ENCODE data around the gene PPP1R12C. TPM values are rescaled to one million over a fixed set of nuclear protein-coding genes. Genes with fewer than 3 reads are reported as not detected.

The PPP1R12C gene
- total RNA-seq, 1 experiment from 2014 or later, result 79.9 TPM

DNA sequence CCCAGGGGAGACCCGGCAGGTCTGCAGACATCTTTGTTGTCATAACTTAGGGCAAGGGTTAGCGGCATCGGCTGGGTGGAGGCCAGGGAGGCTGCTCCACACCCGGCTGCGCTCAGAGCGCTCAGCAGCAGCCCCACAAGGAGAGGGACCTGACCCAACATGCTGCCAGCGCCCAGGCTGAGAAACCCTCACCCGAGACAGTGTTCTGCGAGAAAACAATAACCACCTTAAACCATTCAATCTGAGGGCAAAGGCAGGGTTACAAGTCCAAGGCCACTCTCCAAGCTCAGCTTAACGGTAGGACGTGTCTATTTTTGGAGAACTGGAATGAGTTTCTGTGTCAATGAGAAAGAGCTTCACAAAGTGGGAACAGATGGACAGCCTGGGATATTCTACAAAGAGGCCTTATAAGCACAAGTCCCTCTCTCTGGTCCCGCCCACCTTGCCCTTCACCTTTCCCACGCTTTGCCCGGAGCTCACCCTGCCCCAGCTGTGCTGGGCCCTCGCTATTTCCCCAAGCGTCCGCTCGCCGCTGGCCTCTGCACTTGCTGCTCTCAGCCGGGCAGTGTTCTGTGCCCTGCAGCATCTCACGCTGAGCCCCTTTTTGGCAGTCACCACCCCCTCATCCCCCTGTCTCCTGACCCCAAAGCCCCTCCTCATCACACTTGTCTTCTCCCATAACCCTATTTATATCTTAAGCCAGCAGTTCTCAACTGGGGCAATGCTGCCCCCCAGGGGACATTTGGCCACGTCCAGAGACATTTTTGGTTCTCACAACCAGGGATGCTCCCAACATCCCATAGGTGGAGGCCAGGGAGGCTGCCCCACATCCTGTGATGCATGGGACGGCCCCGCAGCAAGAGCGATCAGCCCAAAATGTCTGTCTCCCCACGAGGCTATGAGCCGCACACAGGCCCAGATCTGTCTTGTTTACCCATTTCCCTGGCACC is 17.6 kb downstream of the PPP1R12C start:
- Histone ChIP-seq H2AFZ (ENCODE audit: low read length) (no peak overlapping the region), H2BK120ac (ENCODE audit: low read depth, low read length, poor library complexity, severe bottlenecking) (no peak overlapping the region), H3K79me1 (ENCODE audit: insufficient read depth, low read depth, low read length, poor library complexity, severe bottlenecking) (peaks cover 3% of the 10 kb centered on the region), H2BK12ac (ENCODE audit: insufficient read length, low read depth, low read length) (no peak overlapping the region), H2BK15ac (ENCODE audit: low read depth, low read length) (no peak overlapping the region), H4K20me1 (ENCODE audit: control insufficient read depth, insufficient read depth, insufficient read length) (no peaks in the 10 kb centered on the region), H3K56ac (ENCODE audit: insufficient read length, low read depth, low read length) (no peak overlapping the region), H2AK5ac (ENCODE audit: insufficient read length, low read length) (no peak overlapping the region), H3K9ac (ENCODE audit: extremely low read depth, insufficient read length, low read length) (no peak overlapping the region), H3K14ac (ENCODE audit: insufficient read depth, low read length) (no peak overlapping the region), H3K4ac (ENCODE audit: low read depth, low read length) (no peak overlapping the region), H3K23me2 (ENCODE audit: insufficient read length, low read depth, low read length, poor library complexity, severe bottlenecking) (no peaks in the 10 kb centered on the region), H3K18ac (ENCODE audit: insufficient read length, low read depth, low read length) (no peak overlapping the region), H3K27ac (ENCODE audit: insufficient read length, low read depth, low read length) (no peak overlapping the region), H3T11ph (ENCODE audit: low read length) (no peak overlapping the region), H4K5ac (ENCODE audit: insufficient read length, low read depth, low read length) (no peak overlapping the region), H3K4me2 (ENCODE audit: insufficient read depth, insufficient read length, low read length) (no peak overlapping the region), H2BK5ac (ENCODE audit: insufficient read length, low read length) (no peak overlapping the region), H3K23ac (ENCODE audit: insufficient read length, low read depth, low read length) (no peak overlapping the region), H3K4me1 (ENCODE audit: insufficient read depth, low read length) (no peaks in the 10 kb centered on the region), H4K8ac (replicated peaks; ENCODE audit: insufficient read length, low read depth, low read length) (no peak overlapping the region), H2BK20ac (ENCODE audit: low read depth, low read length, poor library complexity, severe bottlenecking) (no peak overlapping the region), H3K79me2 (ENCODE audit: insufficient read depth, low read length) (no peaks in the 10 kb centered on the region), H3K27me3 (ENCODE audit: insufficient read depth, low read length) (no peaks in the 10 kb centered on the region), H3K9me3 (ENCODE audit: control insufficient read depth, low read depth, low read length) (no peaks in the 10 kb centered on the region), H4K91ac (ENCODE audit: insufficient read length, low read depth, low read length) (no peak overlapping the region)
- peak; percentile 67 for DNase-seq
- Mint-ChIP-seq H3K4me1 (peaks cover under 1 to 16% of the 10 kb centered on the region in 2 experiments), H3K4me3 (no peak overlapping the region), H3K9me3 (peaks cover 2 to 5% of the 10 kb centered on the region in 2 experiments; a peak in 3 of 5 replicates), H3K36me3 (ENCODE audit: insufficient read depth in 1 of 3, low read depth in 3 of 3) (peaks cover 11 to 29% (median 15%) of the 10 kb centered on the region in 3 experiments), H3K27me3 (ENCODE audit: low read depth) (no peaks in the 10 kb centered on the region; the same call in 1 of the 2 replicates), H3K27ac (peak overlapping the region; percentile 29 to 79 (median 61); a peak in 3 of 7 replicates)
- TF ChIP-seq, protein P1, sequence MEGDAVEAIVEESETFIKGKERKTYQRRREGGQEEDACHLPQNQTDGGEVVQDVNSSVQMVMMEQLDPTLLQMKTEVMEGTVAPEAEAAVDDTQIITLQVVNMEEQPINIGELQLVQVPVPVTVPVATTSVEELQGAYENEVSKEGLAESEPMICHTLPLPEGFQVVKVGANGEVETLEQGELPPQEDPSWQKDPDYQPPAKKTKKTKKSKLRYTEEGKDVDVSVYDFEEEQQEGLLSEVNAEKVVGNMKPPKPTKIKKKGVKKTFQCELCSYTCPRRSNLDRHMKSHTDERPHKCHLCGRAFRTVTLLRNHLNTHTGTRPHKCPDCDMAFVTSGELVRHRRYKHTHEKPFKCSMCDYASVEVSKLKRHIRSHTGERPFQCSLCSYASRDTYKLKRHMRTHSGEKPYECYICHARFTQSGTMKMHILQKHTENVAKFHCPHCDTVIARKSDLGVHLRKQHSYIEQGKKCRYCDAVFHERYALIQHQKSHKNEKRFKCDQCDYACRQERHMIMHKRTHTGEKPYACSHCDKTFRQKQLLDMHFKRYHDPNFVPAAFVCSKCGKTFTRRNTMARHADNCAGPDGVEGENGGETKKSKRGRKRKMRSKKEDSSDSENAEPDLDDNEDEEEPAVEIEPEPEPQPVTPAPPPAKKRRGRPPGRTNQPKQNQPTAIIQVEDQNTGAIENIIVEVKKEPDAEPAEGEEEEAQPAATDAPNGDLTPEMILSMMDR (conservative IDR thresholded peaks at IDR 0.05), result peak; percentile 57
- no CpG with 5 or more reads among the region's 27 CpGs for WGBS (ENCODE audit: extremely low coverage, insufficient read length, low lambda C conversion rate)

Data from H9 (cell line).